Vagina (tissue), 2 donors: ENCODE data around the gene HLA-C.

Experiments
- POLR2A ChIP-seq, 2 donors: fragments of 450-650 bp; IDR thresholded peaks; one replicate each; pipeline ENCODE4 v1.6.1; 2017; ENCODE audit warnings: antibody characterized with exemption in 2 of 2, mild to moderate bottlenecking in 2 of 2, moderate library complexity in 2 of 2
- TF ChIP-seq, protein P1 (sequence below), 3 experiments: fragments of 450-650 bp in 2 of 3; fragments of 200-600 bp in 1 of 3; sonication (generic) in 1 of 3; IDR thresholded peaks; one replicate each; pipeline ENCODE4 v1.5.1; 2017 to 2019; ENCODE audit warnings: antibody characterized with exemption in 3 of 3, mild to moderate bottlenecking in 2 of 3, moderate library complexity in 2 of 3

DNA sequence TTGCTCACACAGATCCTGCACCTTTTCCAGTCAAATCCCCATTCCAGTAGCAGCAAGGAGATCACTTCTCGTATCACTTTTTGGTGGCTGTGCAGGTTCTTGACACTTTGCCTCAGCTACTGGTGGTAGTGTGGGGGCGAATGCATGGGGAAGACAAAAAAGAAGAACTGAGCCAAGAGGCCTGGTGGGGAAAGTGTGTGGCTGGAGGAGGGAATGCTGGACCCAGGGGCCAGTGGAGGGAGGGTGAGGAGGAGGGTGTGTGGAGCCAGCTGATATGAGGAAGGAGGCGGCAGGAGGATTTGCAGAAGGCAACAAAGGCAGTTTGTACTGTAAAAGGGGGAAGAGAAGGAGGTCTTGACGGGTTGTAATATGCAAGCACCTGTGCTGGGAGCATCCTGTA, 15.7 kb upstream of the HLA-C start:
- TF ChIP-seq, protein P1, sequence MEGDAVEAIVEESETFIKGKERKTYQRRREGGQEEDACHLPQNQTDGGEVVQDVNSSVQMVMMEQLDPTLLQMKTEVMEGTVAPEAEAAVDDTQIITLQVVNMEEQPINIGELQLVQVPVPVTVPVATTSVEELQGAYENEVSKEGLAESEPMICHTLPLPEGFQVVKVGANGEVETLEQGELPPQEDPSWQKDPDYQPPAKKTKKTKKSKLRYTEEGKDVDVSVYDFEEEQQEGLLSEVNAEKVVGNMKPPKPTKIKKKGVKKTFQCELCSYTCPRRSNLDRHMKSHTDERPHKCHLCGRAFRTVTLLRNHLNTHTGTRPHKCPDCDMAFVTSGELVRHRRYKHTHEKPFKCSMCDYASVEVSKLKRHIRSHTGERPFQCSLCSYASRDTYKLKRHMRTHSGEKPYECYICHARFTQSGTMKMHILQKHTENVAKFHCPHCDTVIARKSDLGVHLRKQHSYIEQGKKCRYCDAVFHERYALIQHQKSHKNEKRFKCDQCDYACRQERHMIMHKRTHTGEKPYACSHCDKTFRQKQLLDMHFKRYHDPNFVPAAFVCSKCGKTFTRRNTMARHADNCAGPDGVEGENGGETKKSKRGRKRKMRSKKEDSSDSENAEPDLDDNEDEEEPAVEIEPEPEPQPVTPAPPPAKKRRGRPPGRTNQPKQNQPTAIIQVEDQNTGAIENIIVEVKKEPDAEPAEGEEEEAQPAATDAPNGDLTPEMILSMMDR (IDR thresholded peaks at IDR 0.05), result no peak
- no peak for TF ChIP-seq POLR2A (IDR thresholded peaks at IDR 0.05)
